Osteoblast (primary cell): ENCODE results near the gene NEDD4L. TPM values are rescaled to one million over a fixed set of nuclear protein-coding genes. Genes with fewer than 3 reads are reported as not detected.

Experiments used
- DNase-seq: peaks from one replicate; pipeline ENCODE4 v3.0.0; 2011; ENCODE audit warnings: low spot score, mixed read lengths; ENCODE audit not compliant: insufficient read length; ENCODE audit errors: missing footprints
- H2AFZ ChIP-seq: 2 replicates; pipeline ENCODE4 v1.6.0; 2011; ENCODE audit warnings: mild to moderate bottlenecking, low read length
- H3K27ac ChIP-seq: 2 replicates; pipeline ENCODE4 v1.5.1; 2011; ENCODE audit warnings: mild to moderate bottlenecking, low read depth, low read length, moderate library complexity
- H3K27me3 ChIP-seq: 2 replicates; pipeline ENCODE4 v1.6.0; 2012; ENCODE audit warnings: mild to moderate bottlenecking, control low read depth, inconsistent platforms, low read length, moderate library complexity; ENCODE audit not compliant: insufficient read depth
- H3K36me3 ChIP-seq: 2 replicates; pipeline ENCODE4 v1.5.1; 2011; ENCODE audit warnings: mild to moderate bottlenecking, low read length, control low read depth, moderate library complexity; ENCODE audit not compliant: insufficient read depth
- H3K4me1 ChIP-seq: 2 replicates; pipeline ENCODE4 v1.5.1; 2011; ENCODE audit warnings: mild to moderate bottlenecking, low read length, control low read depth, moderate library complexity; ENCODE audit not compliant: insufficient read depth
- H3K4me2 ChIP-seq: 2 replicates; pipeline ENCODE4 v1.6.0; 2011; ENCODE audit warnings: mild to moderate bottlenecking, low read length; ENCODE audit not compliant: insufficient read depth
- H3K4me3 ChIP-seq: fragments of 200-600 bp; sonication (generic); 3 replicates; pipeline ENCODE4 v1.5.1; 2012; ENCODE audit warnings: mild to moderate bottlenecking, low read length, inconsistent platforms; ENCODE audit not compliant: insufficient read depth
- H3K79me2 ChIP-seq: 2 replicates; pipeline ENCODE4 v1.6.0; 2012; ENCODE audit warnings: mild to moderate bottlenecking, low read length, control low read depth, inconsistent platforms; ENCODE audit not compliant: insufficient read depth
- H3K9me3 ChIP-seq: 2 replicates; pipeline ENCODE4 v1.5.1; 2011; ENCODE audit warnings: low read depth, low read length, control low read depth
- H4K20me1 ChIP-seq: 2 replicates; pipeline ENCODE4 v1.6.0; 2012; ENCODE audit warnings: mild to moderate bottlenecking, low read length, control low read depth; ENCODE audit not compliant: insufficient read depth
- total RNA-seq: library from RNA; depleted of rRNA; stranded (reverse); fragments of >200 nt; gene quantifications from 2 replicates; pipeline ENCODE4 v1.2.3, GENCODE V29; 2012
- TF ChIP-seq, protein P1 (sequence below): IDR thresholded peaks from 2 replicates; pipeline ENCODE4 v1.5.1; 2011; ENCODE audit warnings: mild to moderate bottlenecking, low read depth, low read length, moderate library complexity; ENCODE audit errors: extremely low read depth

Gene NEDD4L
- total RNA-seq, 1 donor, result 30.0 TPM

DNA sequence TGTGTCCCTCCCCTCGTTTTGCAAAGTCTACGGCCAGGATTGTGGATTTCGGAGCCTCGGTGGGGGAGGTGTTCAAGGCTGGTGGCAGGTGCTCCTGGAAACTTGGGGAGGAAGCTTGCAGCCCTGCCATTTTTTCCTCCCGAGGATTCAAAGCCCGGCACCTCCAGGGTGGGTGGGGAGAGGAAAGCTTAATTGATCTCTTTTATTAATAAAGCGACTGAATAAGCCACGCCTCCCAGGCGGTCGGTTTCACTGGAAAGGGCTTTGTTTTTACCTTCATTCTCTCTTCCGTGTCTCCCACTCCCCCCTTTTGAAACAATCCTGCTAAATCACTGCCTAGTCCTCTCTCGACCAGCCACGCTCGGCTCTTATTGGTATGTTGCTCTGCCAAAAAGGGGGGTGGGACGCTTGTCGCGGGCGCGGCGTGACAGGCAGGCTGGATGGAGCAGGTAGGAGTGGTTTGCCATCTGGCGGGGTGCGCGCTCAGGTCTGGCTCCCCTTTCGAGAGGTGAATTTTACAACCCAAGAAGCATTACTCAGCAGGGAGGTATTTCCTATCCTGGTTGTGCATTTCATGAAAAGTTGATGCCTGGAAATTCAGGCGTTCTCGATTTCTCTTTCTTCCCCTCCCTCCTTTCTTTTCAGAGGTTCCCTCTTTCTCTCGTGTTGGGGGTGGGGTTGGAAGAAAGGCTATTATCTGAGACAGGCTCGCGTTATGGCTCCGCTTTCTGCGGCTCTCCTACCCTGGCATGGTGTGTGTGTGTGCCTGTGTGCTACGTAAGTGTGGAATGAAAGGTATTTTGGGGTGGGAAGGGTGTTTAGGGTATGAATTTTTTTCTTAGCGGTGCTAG is 1.4 kb downstream of the NEDD4L start:
- H3K9me3 ChIP-seq, result no peaks in the 10 kb centered on the region
- H3K27ac ChIP-seq, result no peak overlapping the region
- H3K27me3 ChIP-seq, result peaks cover 25% of the 10 kb centered on the region
- peak; percentile 55 for DNase-seq
- H3K4me1 ChIP-seq, result peaks cover 17% of the 10 kb centered on the region
- H2AFZ ChIP-seq, result peak overlapping the region; percentile 89
- H4K20me1 ChIP-seq, result no peaks in the 10 kb centered on the region
- H3K79me2 ChIP-seq, result no peaks in the 10 kb centered on the region
- H3K4me3 ChIP-seq, result peak overlapping the region; percentile 80
- TF ChIP-seq, protein P1, sequence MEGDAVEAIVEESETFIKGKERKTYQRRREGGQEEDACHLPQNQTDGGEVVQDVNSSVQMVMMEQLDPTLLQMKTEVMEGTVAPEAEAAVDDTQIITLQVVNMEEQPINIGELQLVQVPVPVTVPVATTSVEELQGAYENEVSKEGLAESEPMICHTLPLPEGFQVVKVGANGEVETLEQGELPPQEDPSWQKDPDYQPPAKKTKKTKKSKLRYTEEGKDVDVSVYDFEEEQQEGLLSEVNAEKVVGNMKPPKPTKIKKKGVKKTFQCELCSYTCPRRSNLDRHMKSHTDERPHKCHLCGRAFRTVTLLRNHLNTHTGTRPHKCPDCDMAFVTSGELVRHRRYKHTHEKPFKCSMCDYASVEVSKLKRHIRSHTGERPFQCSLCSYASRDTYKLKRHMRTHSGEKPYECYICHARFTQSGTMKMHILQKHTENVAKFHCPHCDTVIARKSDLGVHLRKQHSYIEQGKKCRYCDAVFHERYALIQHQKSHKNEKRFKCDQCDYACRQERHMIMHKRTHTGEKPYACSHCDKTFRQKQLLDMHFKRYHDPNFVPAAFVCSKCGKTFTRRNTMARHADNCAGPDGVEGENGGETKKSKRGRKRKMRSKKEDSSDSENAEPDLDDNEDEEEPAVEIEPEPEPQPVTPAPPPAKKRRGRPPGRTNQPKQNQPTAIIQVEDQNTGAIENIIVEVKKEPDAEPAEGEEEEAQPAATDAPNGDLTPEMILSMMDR, result no peak
- peak overlapping the region; percentile 90 for H3K4me2 ChIP-seq
- H3K36me3 ChIP-seq, result no peaks in the 10 kb centered on the region

DNA sequence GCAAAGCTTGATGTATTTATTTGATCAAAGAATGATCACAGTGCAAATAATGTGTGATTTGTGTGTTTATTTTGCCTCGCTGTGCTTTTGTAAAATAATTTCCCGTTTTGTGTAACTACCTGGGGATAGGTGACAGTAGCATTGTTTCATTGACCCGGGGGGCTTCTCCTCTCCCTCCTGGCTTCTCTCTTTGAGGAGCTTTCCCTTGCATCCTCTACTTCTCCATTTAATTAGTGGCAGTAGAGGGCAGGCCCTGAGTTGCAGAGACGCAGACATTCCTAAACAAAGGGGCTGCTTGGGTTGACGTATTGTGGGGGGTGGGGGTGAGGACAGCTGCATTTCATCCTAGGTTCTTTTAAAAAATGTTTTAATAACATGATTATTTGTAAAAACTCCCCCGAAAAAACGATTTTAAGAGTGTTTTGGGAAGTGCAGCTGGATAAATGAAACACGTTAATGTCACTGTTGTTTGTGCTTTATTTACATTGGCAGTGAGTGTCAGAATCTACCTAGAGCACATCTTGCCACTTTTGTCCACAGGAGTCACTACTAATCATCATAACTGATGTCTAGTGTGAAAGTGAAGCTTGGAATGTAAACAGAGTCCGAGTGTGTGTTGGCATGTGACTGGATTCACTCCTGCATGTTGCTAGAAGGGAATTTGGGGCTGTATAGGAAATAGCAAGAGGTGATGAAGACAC is 2.2 kb downstream of the NEDD4L start:
- Histone ChIP-seq H3K4me3 (peak overlapping the region; percentile 80), H3K36me3 (no peaks in the 10 kb centered on the region), H3K4me2 (peak overlapping the region; percentile 90), H3K27ac (no peak overlapping the region), H3K79me2 (no peaks in the 10 kb centered on the region), H3K27me3 (peaks cover 25% of the 10 kb centered on the region), H2AFZ (no peak overlapping the region), H3K4me1 (peaks cover 17% of the 10 kb centered on the region), H4K20me1 (no peaks in the 10 kb centered on the region), H3K9me3 (no peaks in the 10 kb centered on the region)
- DNase-seq, result peak; percentile 6
- TF ChIP-seq, protein P1, result no peak

DNA sequence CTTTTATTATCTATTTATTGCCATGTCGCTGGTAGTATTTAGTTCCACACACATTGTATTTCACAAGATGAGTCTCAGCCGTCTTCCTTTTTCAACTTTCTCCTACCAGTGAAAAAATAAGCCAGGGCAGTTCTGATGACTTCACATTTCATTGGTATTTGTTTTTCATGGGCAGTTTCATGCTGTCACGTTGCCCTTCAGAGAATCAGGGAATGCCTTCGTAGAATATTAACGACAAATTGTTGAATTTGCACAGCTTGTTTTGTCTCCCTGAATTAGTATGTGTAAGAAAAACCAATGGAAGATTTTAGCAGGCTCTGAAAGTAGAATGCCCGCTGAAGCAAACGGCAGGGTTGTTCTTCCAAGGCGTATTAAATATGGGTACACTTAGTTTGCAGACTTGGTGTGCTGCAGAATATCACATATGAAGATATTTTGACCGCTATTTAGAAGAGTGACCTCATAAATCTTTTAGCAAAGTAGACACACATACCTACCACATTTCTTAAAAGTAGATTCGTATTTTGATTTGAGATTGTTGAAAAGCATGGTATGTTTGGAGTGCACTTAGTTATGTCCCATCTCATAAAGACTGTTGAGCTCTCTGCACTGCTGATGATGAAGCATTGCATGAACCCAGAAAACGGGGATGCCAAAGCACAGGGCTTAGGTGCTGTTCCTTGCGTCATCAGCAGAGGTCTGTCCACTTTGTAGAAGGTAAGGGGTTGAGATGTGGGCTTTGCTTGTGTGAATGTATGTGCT is 2.9 kb downstream of the NEDD4L start:
- no peak overlapping the region for H3K4me3 ChIP-seq
- TF ChIP-seq, protein P1, result no peak
- no peaks in the 10 kb centered on the region for H3K79me2 ChIP-seq
- no peaks in the 10 kb centered on the region for H3K9me3 ChIP-seq
- peaks cover 25% of the 10 kb centered on the region for H3K27me3 ChIP-seq
- no peak overlapping the region for H2AFZ ChIP-seq
- H3K4me1 ChIP-seq, result peaks cover 17% of the 10 kb centered on the region
- peak; percentile 10 for DNase-seq
- no peak overlapping the region for H3K4me2 ChIP-seq
- no peak overlapping the region for H3K27ac ChIP-seq
- H3K36me3 ChIP-seq, result no peaks in the 10 kb centered on the region
- H4K20me1 ChIP-seq, result no peaks in the 10 kb centered on the region
